ENCODE data around the gene MYH9.
"Not testable (repeated sequence)": the region's sequence is repeated elsewhere in the genome, so short reads cannot be mapped to it uniquely, and the experiment has no call there.

DNA sequence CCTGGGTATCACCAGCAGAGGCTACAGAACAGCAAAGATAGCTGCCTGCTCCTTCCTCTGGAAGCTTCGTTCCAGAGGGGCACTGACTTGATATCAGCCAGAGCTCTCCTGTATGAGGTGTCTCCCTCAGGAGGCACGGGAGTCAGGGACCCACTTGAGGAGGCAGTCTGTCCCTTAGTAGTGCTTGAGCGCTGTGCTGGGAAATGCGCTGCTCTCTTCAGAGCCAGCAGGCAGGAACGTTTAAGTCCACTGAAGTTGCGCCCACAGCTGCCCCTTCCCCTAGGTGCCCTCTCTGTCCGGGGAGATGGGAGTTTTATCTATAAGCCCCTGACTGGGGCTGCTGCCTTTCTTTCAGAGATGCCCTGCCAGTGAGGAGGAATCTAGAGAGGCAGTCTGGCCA lies 116.5 kb downstream of the MYH9 start:
- TF ChIP-seq, protein P1, sequence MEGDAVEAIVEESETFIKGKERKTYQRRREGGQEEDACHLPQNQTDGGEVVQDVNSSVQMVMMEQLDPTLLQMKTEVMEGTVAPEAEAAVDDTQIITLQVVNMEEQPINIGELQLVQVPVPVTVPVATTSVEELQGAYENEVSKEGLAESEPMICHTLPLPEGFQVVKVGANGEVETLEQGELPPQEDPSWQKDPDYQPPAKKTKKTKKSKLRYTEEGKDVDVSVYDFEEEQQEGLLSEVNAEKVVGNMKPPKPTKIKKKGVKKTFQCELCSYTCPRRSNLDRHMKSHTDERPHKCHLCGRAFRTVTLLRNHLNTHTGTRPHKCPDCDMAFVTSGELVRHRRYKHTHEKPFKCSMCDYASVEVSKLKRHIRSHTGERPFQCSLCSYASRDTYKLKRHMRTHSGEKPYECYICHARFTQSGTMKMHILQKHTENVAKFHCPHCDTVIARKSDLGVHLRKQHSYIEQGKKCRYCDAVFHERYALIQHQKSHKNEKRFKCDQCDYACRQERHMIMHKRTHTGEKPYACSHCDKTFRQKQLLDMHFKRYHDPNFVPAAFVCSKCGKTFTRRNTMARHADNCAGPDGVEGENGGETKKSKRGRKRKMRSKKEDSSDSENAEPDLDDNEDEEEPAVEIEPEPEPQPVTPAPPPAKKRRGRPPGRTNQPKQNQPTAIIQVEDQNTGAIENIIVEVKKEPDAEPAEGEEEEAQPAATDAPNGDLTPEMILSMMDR (IDR thresholded peaks at IDR 0.05; ENCODE audit: poor library complexity) = not testable (repeated sequence)
- not testable (repeated sequence) for TF ChIP-seq EZH2phosphoT487 (IDR thresholded peaks at IDR 0.05; ENCODE audit: low read depth, severe bottlenecking, unreplicated experiment); EZH2 (IDR thresholded peaks at IDR 0.05; ENCODE audit: borderline replicate concordance)

All from hepatocyte (in vitro differentiated cells).